GM18498 (cell line): ENCODE results near the gene ARHGEF16.

Source experiments
- ATAC-seq: cut with Tn5 transposase; IDR thresholded peaks from one replicate; pipeline ENCODE4 v1.9.1; 2021; ENCODE audit warnings: mild to moderate bottlenecking, moderate library complexity; ENCODE audit not compliant: unreplicated experiment

Gene ARHGEF16

GRCh38 chr1:3498986-3499385 lies 44.5 kb downstream of the ARHGEF16 start:
- ATAC-seq: no peak

GRCh38 chr1:3499611-3500010 lies 45.1 kb downstream of the ARHGEF16 start:
- no peak for ATAC-seq

GRCh38 chr1:3500265-3500835 lies 45.9 kb downstream of the ARHGEF16 start:
- ATAC-seq: no peak

- ATAC-seq: no peak
Measured at GRCh38 chr1:3501437-3501836, 47.0 kb downstream of the ARHGEF16 start.

GRCh38 chr1:3501856-3502640 lies 47.6 kb downstream of the ARHGEF16 start:
- ATAC-seq: no peak

GRCh38 chr1:3502641-3503524 lies 48.4 kb downstream of the ARHGEF16 start:
- ATAC-seq: no peak

GRCh38 chr1:3503525-3503886 lies 49.0 kb downstream of the ARHGEF16 start:
- ATAC-seq: no peak

- no peak for ATAC-seq
Measured at GRCh38 chr1:3504151-3504821, 49.8 kb downstream of the ARHGEF16 start.

- no peak for ATAC-seq
Measured at GRCh38 chr1:3504822-3505153, 50.3 kb downstream of the ARHGEF16 start.

- ATAC-seq: no peak
Measured at GRCh38 chr1:3505161-3505560, 50.7 kb downstream of the ARHGEF16 start.

- ATAC-seq: no peak
Measured at GRCh38 chr1:3506041-3506440, 51.6 kb downstream of the ARHGEF16 start.

- ATAC-seq: no peak
Measured at GRCh38 chr1:3506943-3507342, 52.5 kb downstream of the ARHGEF16 start.

GRCh38 chr1:3507636-3508275 lies 53.3 kb downstream of the ARHGEF16 start:
- no peak for ATAC-seq

- ATAC-seq: no peak
Measured at GRCh38 chr1:3508757-3509415, 54.4 kb downstream of the ARHGEF16 start.

GRCh38 chr1:3509721-3510120 lies 55.3 kb downstream of the ARHGEF16 start:
- ATAC-seq: no peak

GRCh38 chr1:3510136-3510955 lies 55.9 kb downstream of the ARHGEF16 start:
- no peak for ATAC-seq

GRCh38 chr1:3510956-3511250 lies 56.4 kb downstream of the ARHGEF16 start:
- ATAC-seq: no peak

- ATAC-seq: no peak
Measured at GRCh38 chr1:3511306-3511705, 56.8 kb downstream of the ARHGEF16 start.

GRCh38 chr1:3511856-3512255 lies 57.4 kb downstream of the ARHGEF16 start:
- ATAC-seq: no peak

- ATAC-seq: no peak
Measured at GRCh38 chr1:3514404-3514803, 59.9 kb downstream of the ARHGEF16 start.
